Karpas-422 (cell line): ENCODE data around the gene RADIL. TPM values are rescaled to one million over a fixed set of nuclear protein-coding genes. Genes with fewer than 3 reads are reported as not detected.

Experiments
- DNase-seq: peaks from one replicate; pipeline ENCODE4 v3.0.0-alpha.2; 2015
- H2AFZ ChIP-seq: fragments of 200-600 bp; sonication (generic); 2 replicates; pipeline ENCODE4 v1.6.1; 2014; ENCODE audit warnings: antibody characterized with exemption, low read length, mixed read lengths
- H3K27ac ChIP-seq: fragments of 200-600 bp; sonication (generic); 2 replicates; pipeline ENCODE4 v1.5.1; 2014; ENCODE audit warnings: mild to moderate bottlenecking, low read length, moderate library complexity
- H3K27me3 ChIP-seq: fragments of 200-600 bp; sonication (generic); 2 replicates; pipeline ENCODE4 v1.6.1; 2014; ENCODE audit warnings: low read length, mixed read lengths
- H3K36me3 ChIP-seq: fragments of 200-600 bp; sonication (generic); 2 replicates; pipeline ENCODE4 v1.6.1; 2014; ENCODE audit warnings: low read length, mixed read lengths; ENCODE audit not compliant: insufficient read depth
- H3K4me1 ChIP-seq: fragments of 200-600 bp; sonication (generic); 2 replicates; pipeline ENCODE4 v1.6.1; 2014; ENCODE audit warnings: mild to moderate bottlenecking, low read length, mixed read lengths
- H3K4me2 ChIP-seq: fragments of 200-600 bp; sonication (generic); 2 replicates; pipeline ENCODE4 v1.6.1; 2014; ENCODE audit warnings: low read length, low read depth, mild to moderate bottlenecking; ENCODE audit not compliant: poor library complexity, severe bottlenecking
- H3K4me3 ChIP-seq: fragments of 200-600 bp; sonication (generic); 2 replicates; pipeline ENCODE4 v1.5.1; 2014; ENCODE audit warnings: mild to moderate bottlenecking, antibody characterized with exemption, low read length, mixed read lengths
- H3K79me2 ChIP-seq: fragments of 200-600 bp; sonication (generic); 2 replicates; pipeline ENCODE4 v1.6.1; 2014; ENCODE audit warnings: mild to moderate bottlenecking, low read length, mixed read lengths
- H3K9ac ChIP-seq: fragments of 200-600 bp; sonication (generic); 2 replicates; pipeline ENCODE4 v1.6.0; 2014; ENCODE audit warnings: low read length
- H3K9me2 ChIP-seq: fragments of 200-600 bp; sonication (generic), shearing (Covaris generic); replicated peaks from 2 replicates; pipeline ENCODE4 v1.6.0; 2014; ENCODE audit warnings: mild to moderate bottlenecking, low read length, moderate library complexity; ENCODE audit not compliant: insufficient read depth
- H3K9me3 ChIP-seq: fragments of 300-700, 200-600 bp; sonication (generic); 2 replicates; pipeline ENCODE4 v1.6.1; 2014; ENCODE audit warnings: low read length, mixed read lengths
- H4K20me1 ChIP-seq: fragments of 200-600 bp; sonication (generic); 2 replicates; pipeline ENCODE4 v1.6.1; 2014; ENCODE audit warnings: mild to moderate bottlenecking, antibody characterized with exemption, low read length, low read depth; ENCODE audit not compliant: insufficient read depth
- total RNA-seq: library from RNA; depleted of rRNA; stranded (reverse); fragments of >200 nt; shearing (Covaris generic); gene quantifications from 2 replicates; pipeline ENCODE4 v1.2.3, GENCODE V29; 2014; ENCODE audit warnings: low replicate concordance

RADIL gene
- total RNA-seq, 1 experiment from 2014 or later: not detected

- Histone ChIP-seq H3K9ac (no peak overlapping the region), H3K27ac (no peak overlapping the region), H3K79me2 (no peaks in the 10 kb centered on the region), H3K27me3 (no peaks in the 10 kb centered on the region), H3K4me3 (no peak overlapping the region), H3K36me3 (no peaks in the 10 kb centered on the region), H3K9me3 (no peaks in the 10 kb centered on the region), H3K4me1 (no peaks in the 10 kb centered on the region), H3K4me2 (no peak overlapping the region), H3K9me2 (no peaks in the 10 kb centered on the region), H4K20me1 (no peaks in the 10 kb centered on the region), H2AFZ (no peak overlapping the region)
- DNase-seq: no peak
Measured at GRCh38 chr7:4820967-4821471, 62.5 kb downstream of the RADIL start.

DNA sequence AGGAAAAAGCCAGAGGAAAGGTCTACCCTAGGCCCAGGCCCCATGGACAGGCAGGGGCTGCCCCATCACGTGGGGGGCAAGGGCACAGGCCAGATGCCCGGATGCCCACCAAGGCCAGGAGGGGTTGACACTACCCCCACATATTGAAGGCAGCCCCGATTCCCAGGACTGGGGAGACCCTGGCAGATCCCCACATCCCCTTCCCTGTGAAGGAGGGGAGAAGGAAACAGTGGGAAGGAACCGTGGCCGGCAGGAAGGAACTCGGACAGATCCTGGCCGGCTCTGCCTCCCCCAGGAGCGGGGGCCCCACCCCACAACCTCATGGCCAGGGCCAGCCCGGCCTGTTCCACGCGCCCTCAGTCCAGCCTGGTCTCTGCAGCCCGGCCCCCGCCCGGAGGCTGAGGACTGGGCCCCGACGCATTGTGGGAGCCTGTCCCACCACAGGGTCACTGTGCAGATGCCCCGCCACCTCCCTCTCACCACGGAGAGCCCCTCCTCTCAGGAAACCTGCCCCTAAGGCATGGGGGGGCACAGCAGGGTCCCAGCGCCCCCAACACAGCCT is 63.0 kb downstream of the RADIL start:
- no peak overlapping the region for H3K27ac ChIP-seq
- no peak overlapping the region for H3K4me3 ChIP-seq
- no peaks in the 10 kb centered on the region for H4K20me1 ChIP-seq
- H3K4me1 ChIP-seq: no peaks in the 10 kb centered on the region
- H3K79me2 ChIP-seq: no peaks in the 10 kb centered on the region
- no peaks in the 10 kb centered on the region for H3K9me3 ChIP-seq
- no peak overlapping the region for H3K4me2 ChIP-seq
- DNase-seq: no peak
- no peaks in the 10 kb centered on the region for H3K27me3 ChIP-seq
- no peaks in the 10 kb centered on the region for H3K36me3 ChIP-seq
- H3K9ac ChIP-seq: no peak overlapping the region
- H3K9me2 ChIP-seq: no peaks in the 10 kb centered on the region
- H2AFZ ChIP-seq: no peak overlapping the region

DNA sequence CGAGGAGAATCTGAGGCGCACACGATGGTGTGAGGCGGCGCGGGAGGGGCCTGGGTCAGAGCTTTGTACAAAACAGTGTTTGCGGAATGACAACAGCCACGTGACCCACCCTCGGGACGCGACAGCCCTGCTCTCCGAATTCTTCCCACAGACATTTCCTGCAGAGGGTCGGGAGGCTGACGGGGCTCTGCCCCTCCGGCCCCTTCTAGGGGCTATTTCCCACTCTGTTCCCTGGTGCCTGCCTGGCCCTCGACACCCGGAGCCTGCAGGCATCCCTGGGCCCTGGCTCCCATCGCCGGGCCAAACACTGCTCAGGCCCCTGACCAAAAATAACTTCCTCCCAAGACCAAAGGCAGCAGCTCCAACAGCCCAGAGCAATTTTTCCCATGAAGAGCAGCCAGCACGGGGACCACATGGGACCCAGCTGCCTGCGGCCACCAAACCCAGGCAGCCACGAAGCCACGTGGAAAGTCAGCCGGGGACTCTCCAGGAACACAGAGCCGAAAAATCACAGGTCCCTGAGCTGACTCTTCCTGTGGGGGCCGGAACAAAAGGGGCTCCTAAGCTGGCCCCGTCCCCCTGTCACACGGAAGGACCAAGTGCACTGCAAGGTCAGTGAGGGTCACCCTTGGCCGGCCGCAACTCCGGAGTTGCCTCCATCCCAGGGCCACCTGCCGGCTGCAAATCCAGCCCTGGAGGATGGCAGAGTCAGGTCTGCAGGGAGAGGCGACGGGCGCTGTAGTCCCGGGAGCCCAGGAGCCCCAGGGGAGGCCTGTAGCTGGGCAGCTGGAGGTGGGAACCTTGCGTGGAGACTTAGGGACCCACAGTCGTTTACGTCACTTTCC is 63.7 kb downstream of the RADIL start:
- Histone ChIP-seq H4K20me1 (no peaks in the 10 kb centered on the region), H3K9ac (no peak overlapping the region), H3K4me2 (no peak overlapping the region), H3K27me3 (no peaks in the 10 kb centered on the region), H3K36me3 (no peaks in the 10 kb centered on the region), H3K27ac (no peak overlapping the region), H3K9me3 (no peaks in the 10 kb centered on the region), H3K9me2 (no peaks in the 10 kb centered on the region), H3K79me2 (no peaks in the 10 kb centered on the region), H2AFZ (no peak overlapping the region), H3K4me1 (no peaks in the 10 kb centered on the region), H3K4me3 (no peak overlapping the region)
- DNase-seq: no peak

DNA sequence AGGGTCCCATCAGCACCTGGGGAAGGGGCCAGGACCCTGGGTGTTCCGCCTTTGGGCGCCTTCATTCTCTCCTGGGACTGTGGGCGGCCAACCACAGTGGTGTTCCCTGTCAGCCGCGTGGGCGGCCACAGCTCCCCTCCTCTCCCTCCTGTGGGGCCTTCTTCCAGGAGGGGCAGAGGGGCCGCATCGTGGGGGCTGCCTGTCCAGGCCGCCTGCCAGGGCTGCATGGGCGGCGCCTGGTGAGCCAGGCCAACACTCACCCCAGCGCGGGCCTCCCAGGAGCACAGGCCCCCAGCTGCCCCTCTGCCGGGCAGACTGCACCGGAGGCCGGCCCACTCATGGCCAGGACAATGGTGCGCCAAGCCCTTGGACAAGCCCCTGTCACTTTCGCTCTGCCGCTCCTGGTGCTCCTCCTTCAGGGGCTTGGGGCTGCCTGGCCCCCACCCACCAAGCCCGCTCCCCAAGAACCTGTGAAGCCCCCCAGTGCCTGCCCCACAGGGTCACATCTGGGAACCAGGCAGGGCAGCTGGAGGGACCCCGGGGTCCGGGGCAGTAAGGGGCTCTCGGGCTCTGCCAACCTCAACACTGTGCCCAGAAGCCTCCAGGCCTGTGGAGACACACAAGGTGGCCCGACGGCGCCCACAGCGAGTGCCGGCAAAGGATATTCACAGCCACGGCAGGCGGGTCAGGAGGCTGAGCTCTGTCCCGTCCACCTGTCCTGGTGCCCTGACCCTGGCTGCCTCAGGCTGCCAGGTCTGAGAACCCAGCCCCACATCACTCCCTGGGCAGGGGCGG is 65.3 kb downstream of the RADIL start:
- no peak overlapping the region for H3K9ac ChIP-seq
- H3K36me3 ChIP-seq: no peaks in the 10 kb centered on the region
- H3K4me2 ChIP-seq: no peak overlapping the region
- no peak for DNase-seq
- H3K4me1 ChIP-seq: no peaks in the 10 kb centered on the region
- H3K27me3 ChIP-seq: no peaks in the 10 kb centered on the region
- H4K20me1 ChIP-seq: no peaks in the 10 kb centered on the region
- H2AFZ ChIP-seq: no peak overlapping the region
- no peaks in the 10 kb centered on the region for H3K79me2 ChIP-seq
- H3K9me3 ChIP-seq: no peaks in the 10 kb centered on the region
- no peaks in the 10 kb centered on the region for H3K9me2 ChIP-seq
- H3K27ac ChIP-seq: no peak overlapping the region
- no peak overlapping the region for H3K4me3 ChIP-seq

GRCh38 chr7:4817178-4817901 is 66.2 kb downstream of the RADIL start:
- Histone ChIP-seq H3K9ac (no peak overlapping the region), H3K27me3 (no peaks in the 10 kb centered on the region), H3K4me2 (no peak overlapping the region), H3K27ac (no peak overlapping the region), H3K4me3 (no peak overlapping the region), H3K79me2 (no peaks in the 10 kb centered on the region), H3K4me1 (no peaks in the 10 kb centered on the region), H3K9me2 (no peaks in the 10 kb centered on the region), H2AFZ (no peak overlapping the region), H3K9me3 (no peaks in the 10 kb centered on the region), H4K20me1 (no peaks in the 10 kb centered on the region), H3K36me3 (no peaks in the 10 kb centered on the region)
- DNase-seq: no peak

- Histone ChIP-seq H3K4me1 (no peaks in the 10 kb centered on the region), H3K9me3 (no peaks in the 10 kb centered on the region), H2AFZ (no peak overlapping the region), H3K27ac (no peak overlapping the region), H3K79me2 (no peaks in the 10 kb centered on the region), H3K27me3 (no peaks in the 10 kb centered on the region), H3K4me3 (no peak overlapping the region), H3K4me2 (no peak overlapping the region), H4K20me1 (no peaks in the 10 kb centered on the region), H3K9ac (no peak overlapping the region), H3K9me2 (no peaks in the 10 kb centered on the region), H3K36me3 (no peaks in the 10 kb centered on the region)
- no peak for DNase-seq
Measured at GRCh38 chr7:4816419-4817080, 67.0 kb downstream of the RADIL start.

DNA sequence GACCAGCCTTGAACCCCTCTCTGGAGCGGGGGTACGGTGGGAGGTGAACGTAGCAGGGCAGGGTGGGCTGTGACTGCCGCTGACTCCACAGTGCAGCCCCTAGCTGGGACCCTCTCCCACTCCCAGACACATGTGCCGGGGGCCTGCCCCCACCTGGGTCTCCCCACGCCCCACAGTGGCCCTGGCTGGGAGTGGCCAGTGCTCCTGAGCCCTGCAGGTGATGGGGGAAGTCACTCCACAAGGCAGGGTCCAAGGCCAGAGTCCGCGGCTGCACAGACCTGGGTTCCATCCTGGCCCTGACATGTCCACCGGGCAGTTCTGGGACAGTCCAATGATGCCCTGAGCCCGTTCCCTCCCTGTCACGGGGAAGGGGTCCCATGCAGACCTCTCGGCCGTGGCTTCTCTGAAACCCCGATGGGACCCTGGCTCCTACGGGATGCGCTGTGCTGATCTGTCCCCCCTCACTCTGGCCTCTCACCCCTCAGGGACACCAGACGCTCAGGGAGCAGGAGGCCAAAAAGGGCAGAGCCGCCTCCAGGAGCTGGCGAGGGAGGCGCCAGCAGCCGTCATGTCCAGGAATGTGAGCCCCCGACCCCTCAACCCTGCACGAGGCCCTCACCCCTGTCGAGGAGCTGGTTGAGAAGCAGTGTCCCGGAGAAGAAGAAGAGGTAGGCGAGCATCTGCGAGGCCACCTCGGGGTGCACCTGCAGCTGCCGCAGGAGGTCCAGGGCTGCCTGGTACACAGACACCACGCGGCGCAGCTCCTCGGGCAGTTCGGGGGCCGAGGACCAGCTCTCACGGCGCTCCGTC is 67.7 kb downstream of the RADIL start:
- Histone ChIP-seq H3K79me2 (no peaks in the 10 kb centered on the region), H3K9ac (no peak overlapping the region), H2AFZ (no peak overlapping the region), H3K9me3 (no peaks in the 10 kb centered on the region), H3K27ac (no peak overlapping the region), H3K4me1 (no peaks in the 10 kb centered on the region), H4K20me1 (no peaks in the 10 kb centered on the region), H3K9me2 (no peaks in the 10 kb centered on the region), H3K4me2 (no peak overlapping the region), H3K36me3 (no peaks in the 10 kb centered on the region), H3K4me3 (no peak overlapping the region), H3K27me3 (no peaks in the 10 kb centered on the region)
- DNase-seq: no peak
